WTC11 (cell line): Measurements from ENCODE around the gene STKLD1. TPM values are rescaled to one million over a fixed set of nuclear protein-coding genes. Genes with fewer than 3 reads are reported as not detected.

Experiments used
- ATAC-seq: fragments of 200-7000 bp; cut with Tn5 transposase; 2 replicates; pipeline ENCODE4 v1.10.0; 2021; ENCODE audit warnings: mild to moderate bottlenecking, moderate library complexity
- CTCF ChIA-PET: fragments of 300-600 bp; sonication (Branson Sonifier 250); formaldehyde crosslinking; loops from one replicate; lab custom pipeline; 2021; ENCODE audit warnings: antibody characterized with exemption; lab: Charles Lee
- POLR2A ChIA-PET: fragments of 350-600 bp; sonication (Branson Sonifier 250); formaldehyde crosslinking; loops from one replicate; lab custom pipeline; 2021; ENCODE audit warnings: antibody characterized with exemption; lab: Charles Lee
- DNase-seq: peaks from one replicate; pipeline ENCODE4 v3.0.0; 2021; ENCODE audit warnings: low spot score
- H3K27ac Mint-ChIP-seq: 2 replicates; pipeline ENCODE4 v1.8.0; 2021; ENCODE audit warnings: mixed read lengths
- H3K27me3 Mint-ChIP-seq: 2 replicates; pipeline ENCODE4 v1.8.0; 2021; ENCODE audit warnings: low read depth, mild to moderate bottlenecking, moderate library complexity, mixed read lengths
- H3K36me3 Mint-ChIP-seq: 2 replicates; pipeline ENCODE4 v1.8.0; 2021; ENCODE audit warnings: mixed read lengths
- H3K4me1 Mint-ChIP-seq: 2 replicates; pipeline ENCODE4 v1.8.0; 2022; ENCODE audit warnings: mixed read lengths
- H3K4me3 Mint-ChIP-seq: 2 replicates; pipeline ENCODE4 v1.8.0; 2021; ENCODE audit warnings: mild to moderate bottlenecking, moderate library complexity, mixed read lengths
- H3K9me3 Mint-ChIP-seq: 2 replicates; pipeline ENCODE4 v1.8.0; 2021; ENCODE audit warnings: mixed read lengths
- CREB1 ChIP-seq: sonication (generic); formaldehyde crosslinking; IDR thresholded peaks from 2 replicates; pipeline ENCODE4 v1.8.0; 2023; ENCODE audit warnings: mild to moderate bottlenecking, missing genetic modification reagents
- ELF4 ChIP-seq: sonication (generic); formaldehyde crosslinking; IDR thresholded peaks from 2 replicates; pipeline ENCODE4 v1.8.1; 2022; ENCODE audit warnings: low read depth, mild to moderate bottlenecking, moderate library complexity, missing genetic modification reagents
- ETV6 ChIP-seq: sonication (generic); formaldehyde crosslinking; IDR thresholded peaks from 2 replicates; pipeline ENCODE4 v1.8.1; 2022; ENCODE audit warnings: mild to moderate bottlenecking, missing genetic modification reagents
- FOXJ3 ChIP-seq: sonication (generic); formaldehyde crosslinking; IDR thresholded peaks from 2 replicates; pipeline ENCODE4 v1.9.0; 2021; ENCODE audit warnings: missing genetic modification reagents, mild to moderate bottlenecking, borderline replicate concordance
- FOXP1 ChIP-seq: sonication (generic); formaldehyde crosslinking; IDR thresholded peaks from 2 replicates; pipeline ENCODE4 v1.8.0; 2022; ENCODE audit warnings: missing genetic modification reagents, mild to moderate bottlenecking, moderate library complexity, borderline replicate concordance
- GRHL2 ChIP-seq: fragments of 250-450 bp; sonication (Bioruptor Pico); IDR thresholded peaks from 2 replicates; pipeline ENCODE4 v1.8.0; 2022; ENCODE audit warnings: mild to moderate bottlenecking, moderate library complexity; ENCODE audit not compliant: insufficient replicate concordance, severe bottlenecking
- KAT7 ChIP-seq: sonication (generic); formaldehyde crosslinking; IDR thresholded peaks from 2 replicates; pipeline ENCODE4 v1.8.1; 2023; ENCODE audit warnings: missing genetic modification reagents, mild to moderate bottlenecking, borderline replicate concordance
- NR3C1 ChIP-seq: sonication (generic); formaldehyde crosslinking; conservative IDR thresholded peaks from 2 replicates; pipeline ENCODE4 v1.8.1; 2023; ENCODE audit warnings: low read depth, mild to moderate bottlenecking, missing genetic modification reagents
- OVOL2 ChIP-seq: fragments of 250-450 bp; sonication (Bioruptor Pico); IDR thresholded peaks from 2 replicates; pipeline ENCODE4 v1.9.0; 2021; ENCODE audit warnings: mild to moderate bottlenecking, borderline replicate concordance
- RELA ChIP-seq: sonication (generic); formaldehyde crosslinking; IDR thresholded peaks from 2 replicates; pipeline ENCODE4 v1.8.1; 2022; ENCODE audit warnings: missing genetic modification reagents, mild to moderate bottlenecking, borderline replicate concordance
- RORB ChIP-seq: fragments of 250-450 bp; sonication (Bioruptor Pico); IDR thresholded peaks from 2 replicates; pipeline ENCODE4 v1.9.0; 2021; ENCODE audit warnings: mild to moderate bottlenecking
- TEAD1 ChIP-seq: sonication (generic); formaldehyde crosslinking; IDR thresholded peaks from 2 replicates; pipeline ENCODE4 v1.8.0; 2022; ENCODE audit warnings: mild to moderate bottlenecking, missing genetic modification reagents
- TEAD4 ChIP-seq: sonication (generic); formaldehyde crosslinking; IDR thresholded peaks from 2 replicates; pipeline ENCODE4 v1.8.0; 2022; ENCODE audit warnings: mild to moderate bottlenecking, missing genetic modification reagents
- TP53 ChIP-seq: sonication (generic); formaldehyde crosslinking; IDR thresholded peaks from 2 replicates; pipeline ENCODE4 v1.8.1; 2023; ENCODE audit warnings: mild to moderate bottlenecking, missing genetic modification reagents
- ZNF232 ChIP-seq: sonication (generic); formaldehyde crosslinking; IDR thresholded peaks from 2 replicates; pipeline ENCODE4 v1.8.0; 2022; ENCODE audit warnings: mild to moderate bottlenecking, missing genetic modification reagents
- ZNF317 ChIP-seq: sonication (generic); formaldehyde crosslinking; IDR thresholded peaks from 2 replicates; pipeline ENCODE4 v1.8.1; 2023; ENCODE audit warnings: low read depth, mild to moderate bottlenecking, moderate library complexity, missing genetic modification reagents, borderline replicate concordance
- ZNF416 ChIP-seq: fragments of 250-450 bp; sonication (Bioruptor Pico); IDR thresholded peaks from 2 replicates; pipeline ENCODE4 v1.9.0; 2021; ENCODE audit warnings: mild to moderate bottlenecking, inconsistent platforms
- total RNA-seq: library from RNA; stranded (reverse); gene quantifications from 3 replicates; pipeline ENCODE4 v1.2.3, GENCODE V29; 2021
- TF ChIP-seq, protein P1 (sequence below): fragments of 250-450 bp; sonication (Bioruptor Pico); IDR thresholded peaks from 2 replicates; pipeline ENCODE4 v1.9.0; 2021; ENCODE audit warnings: moderate library complexity, mild to moderate bottlenecking, inconsistent platforms, borderline replicate concordance
- TF ChIP-seq, protein P2 (sequence below): fragments of 250-450 bp; sonication (Bioruptor Pico); IDR thresholded peaks from 2 replicates; pipeline ENCODE4 v1.8.0; 2021; ENCODE audit warnings: mild to moderate bottlenecking
- TF ChIP-seq, protein P3 (sequence below): sonication (generic); formaldehyde crosslinking; IDR thresholded peaks from 2 replicates; pipeline ENCODE4 v1.8.1; 2023; ENCODE audit warnings: mild to moderate bottlenecking, missing genetic modification reagents, moderate library complexity
- TF ChIP-seq, protein P4 (sequence below): sonication (generic); formaldehyde crosslinking; IDR thresholded peaks from 2 replicates; pipeline ENCODE4 v1.8.0; 2023; ENCODE audit warnings: missing genetic modification reagents

Gene STKLD1
- total RNA-seq, 1 experiment from 2014 or later: 0.98 TPM

DNA sequence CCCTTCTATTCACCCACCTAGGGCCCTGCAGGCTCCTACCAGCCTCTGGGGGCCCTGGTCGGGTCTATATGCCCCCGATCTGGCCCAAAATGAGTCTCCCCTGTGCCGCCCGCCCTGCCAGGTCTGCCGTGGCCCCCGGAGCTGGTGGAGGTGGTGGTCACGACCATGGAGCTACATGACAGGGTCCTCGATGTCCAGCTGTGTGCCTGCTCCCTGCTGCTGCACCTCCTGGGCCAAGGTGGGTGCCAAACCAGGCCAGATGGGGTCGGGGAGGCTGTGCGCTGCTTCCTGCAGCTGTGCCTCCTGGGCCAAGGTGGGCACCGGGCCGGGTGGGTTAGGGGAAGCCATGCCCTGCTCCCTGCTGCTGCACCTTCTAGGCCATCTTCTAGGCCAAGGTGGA lies 24.1 kb downstream of the STKLD1 start:
- DNase-seq: no peak
- no peaks in the 10 kb centered on the region for H3K9me3 Mint-ChIP-seq
- H3K36me3 Mint-ChIP-seq: peaks cover 6% of the 10 kb centered on the region
- CTCF ChIA-PET: interaction anchor here (0.6 to 1.1 kb wide), 2 partner anchors 58 to 214 kb away, joined by 3 read pairs; no protein-coding TSS in a partner anchor
- ATAC-seq: no peak
- no peak overlapping the region for H3K27ac Mint-ChIP-seq
- H3K4me3 Mint-ChIP-seq: no peak overlapping the region
- TF ChIP-seq, protein P1, sequence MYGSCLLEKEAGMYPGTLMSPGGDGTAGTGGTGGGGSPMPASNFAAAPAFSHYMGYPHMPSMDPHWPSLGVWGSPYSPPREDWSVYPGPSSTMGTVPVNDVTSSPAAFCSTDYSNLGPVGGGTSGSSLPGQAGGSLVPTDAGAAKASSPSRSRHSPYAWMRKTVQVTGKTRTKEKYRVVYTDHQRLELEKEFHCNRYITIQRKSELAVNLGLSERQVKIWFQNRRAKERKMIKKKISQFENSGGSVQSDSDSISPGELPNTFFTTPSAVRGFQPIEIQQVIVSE (CRISPR knock-in tag): no peak
- peak; percentile 43; the same call in 1 of the 2 replicates for TF ChIP-seq FOXP1 (CRISPR knock-in tag)
- peaks cover 4% of the 10 kb centered on the region for H3K27me3 Mint-ChIP-seq
- H3K4me1 Mint-ChIP-seq: no peaks in the 10 kb centered on the region
- POLR2A ChIA-PET: interaction anchor here (0.7 kb wide), 1 partner anchor 594 kb away, joined by 3 read pairs; no protein-coding TSS in a partner anchor

DNA sequence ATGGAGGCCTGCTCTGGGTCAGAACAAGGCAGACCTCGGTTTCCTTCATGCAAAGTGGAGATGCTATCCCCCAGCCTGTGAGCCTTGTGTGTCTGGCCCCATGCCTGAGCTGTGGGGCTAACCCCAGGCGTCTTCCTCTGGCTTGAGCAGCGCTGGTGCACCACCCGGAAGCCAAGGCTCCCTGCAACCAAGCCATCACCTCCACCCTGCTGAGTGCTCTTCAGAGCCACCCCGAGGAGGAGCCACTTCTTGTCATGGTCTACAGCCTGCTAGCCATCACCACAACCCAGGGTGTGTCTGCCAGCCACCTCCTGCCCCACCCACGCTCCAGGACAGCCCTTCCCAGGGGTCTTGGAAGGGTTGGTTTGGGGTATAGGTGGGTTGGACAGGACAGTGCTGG lies 25.4 kb downstream of the STKLD1 start:
- POLR2A ChIA-PET: no interaction called here
- no peak overlapping the region for H3K27ac Mint-ChIP-seq
- peaks cover 4% of the 10 kb centered on the region for H3K27me3 Mint-ChIP-seq
- peaks cover 19% of the 10 kb centered on the region for H3K36me3 Mint-ChIP-seq
- ATAC-seq (no peak), DNase-seq (no peak)
- H3K4me1 Mint-ChIP-seq: no peaks in the 10 kb centered on the region
- H3K9me3 Mint-ChIP-seq: no peaks in the 10 kb centered on the region
- CTCF ChIA-PET: no interaction called here
- no peak overlapping the region for H3K4me3 Mint-ChIP-seq
- TF ChIP-seq CREB1 (CRISPR knock-in tag) (no peak), RORB (CRISPR knock-in tag) (no peak), ETV6 (CRISPR knock-in tag) (no peak), ELF4 (CRISPR knock-in tag) (no peak), GRHL2 (CRISPR knock-in tag) (no peak), RELA (no peak), FOXJ3 (CRISPR knock-in tag) (no peak), ZNF416 (CRISPR knock-in tag) (no peak), TP53 (CRISPR knock-in tag) (no peak)
- TF ChIP-seq, protein P2, sequence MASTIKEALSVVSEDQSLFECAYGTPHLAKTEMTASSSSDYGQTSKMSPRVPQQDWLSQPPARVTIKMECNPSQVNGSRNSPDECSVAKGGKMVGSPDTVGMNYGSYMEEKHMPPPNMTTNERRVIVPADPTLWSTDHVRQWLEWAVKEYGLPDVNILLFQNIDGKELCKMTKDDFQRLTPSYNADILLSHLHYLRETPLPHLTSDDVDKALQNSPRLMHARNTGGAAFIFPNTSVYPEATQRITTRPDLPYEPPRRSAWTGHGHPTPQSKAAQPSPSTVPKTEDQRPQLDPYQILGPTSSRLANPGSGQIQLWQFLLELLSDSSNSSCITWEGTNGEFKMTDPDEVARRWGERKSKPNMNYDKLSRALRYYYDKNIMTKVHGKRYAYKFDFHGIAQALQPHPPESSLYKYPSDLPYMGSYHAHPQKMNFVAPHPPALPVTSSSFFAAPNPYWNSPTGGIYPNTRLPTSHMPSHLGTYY: no peak
- TF ChIP-seq, protein P3, sequence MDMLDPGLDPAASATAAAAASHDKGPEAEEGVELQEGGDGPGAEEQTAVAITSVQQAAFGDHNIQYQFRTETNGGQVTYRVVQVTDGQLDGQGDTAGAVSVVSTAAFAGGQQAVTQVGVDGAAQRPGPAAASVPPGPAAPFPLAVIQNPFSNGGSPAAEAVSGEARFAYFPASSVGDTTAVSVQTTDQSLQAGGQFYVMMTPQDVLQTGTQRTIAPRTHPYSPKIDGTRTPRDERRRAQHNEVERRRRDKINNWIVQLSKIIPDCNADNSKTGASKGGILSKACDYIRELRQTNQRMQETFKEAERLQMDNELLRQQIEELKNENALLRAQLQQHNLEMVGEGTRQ (CRISPR knock-in tag): no peak
- TF ChIP-seq, all 79 proteins: peak for 0

DNA sequence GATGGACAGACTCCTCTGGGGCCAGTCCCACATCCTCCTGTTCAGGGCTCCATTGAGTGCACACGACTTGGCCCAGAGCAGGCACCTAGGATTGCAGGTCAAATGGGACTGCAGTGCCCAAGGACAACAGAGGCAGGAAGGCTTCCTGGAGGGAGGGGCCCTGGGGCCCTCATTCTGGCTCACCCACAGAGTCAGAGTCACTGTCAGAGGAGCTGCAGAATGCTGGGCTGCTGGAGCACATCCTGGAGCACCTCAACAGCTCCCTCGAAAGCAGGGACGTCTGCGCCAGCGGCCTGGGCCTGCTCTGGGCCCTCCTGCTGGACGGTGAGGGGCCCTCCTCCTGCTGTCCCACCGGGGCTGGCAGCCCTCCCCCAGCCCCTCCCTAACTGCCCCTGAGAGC lies 26.5 kb downstream of the STKLD1 start:
- DNase-seq (no peak), ATAC-seq (no peak)
- ChIA-PET CTCF (interaction anchor here (1.0 kb wide), 2 partner anchors 16 to 82 kb away, joined by 3 read pairs; no protein-coding TSS in a partner anchor), POLR2A (interaction anchor here (1.2 kb wide), 1 partner anchor 16 kb away, joined by 3 read pairs; the partner anchor contains the start of gene REXO4)
- no peak overlapping the region for H3K4me3 Mint-ChIP-seq
- H3K4me1 Mint-ChIP-seq: no peaks in the 10 kb centered on the region
- H3K27me3 Mint-ChIP-seq: no peaks in the 10 kb centered on the region
- no peak overlapping the region for H3K27ac Mint-ChIP-seq
- peaks cover 28% of the 10 kb centered on the region for H3K36me3 Mint-ChIP-seq
- no peaks in the 10 kb centered on the region for H3K9me3 Mint-ChIP-seq
- no peak for TF ChIP-seq ZNF317 (CRISPR knock-in tag)
- TF ChIP-seq OVOL2 (CRISPR knock-in tag): no peak
- no peak for TF ChIP-seq KAT7
- no peak for TF ChIP-seq NR3C1 (CRISPR knock-in tag)
- TF ChIP-seq ETV6 (CRISPR knock-in tag): no peak
- no peak for TF ChIP-seq TEAD4
- TF ChIP-seq, protein P4, sequence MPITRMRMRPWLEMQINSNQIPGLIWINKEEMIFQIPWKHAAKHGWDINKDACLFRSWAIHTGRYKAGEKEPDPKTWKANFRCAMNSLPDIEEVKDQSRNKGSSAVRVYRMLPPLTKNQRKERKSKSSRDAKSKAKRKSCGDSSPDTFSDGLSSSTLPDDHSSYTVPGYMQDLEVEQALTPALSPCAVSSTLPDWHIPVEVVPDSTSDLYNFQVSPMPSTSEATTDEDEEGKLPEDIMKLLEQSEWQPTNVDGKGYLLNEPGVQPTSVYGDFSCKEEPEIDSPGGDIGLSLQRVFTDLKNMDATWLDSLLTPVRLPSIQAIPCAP (CRISPR knock-in tag): no peak
- no peak for TF ChIP-seq ZNF232
- TF ChIP-seq TEAD1 (CRISPR knock-in tag): no peak
